HG02642 (cell line): ENCODE measurements around the gene PFKFB3.
A peak's percentile ranks its signal among the peaks of the same experiment; 100 is the strongest.
"Not testable (repeated sequence)": the region's sequence is repeated elsewhere in the genome, so short reads cannot be mapped to it uniquely, and the experiment has no call there.

Source experiments
- ATAC-seq: cut with Tn5 transposase; IDR thresholded peaks from one replicate; pipeline ENCODE4 v1.9.1; 2021; ENCODE audit warnings: mild to moderate bottlenecking; ENCODE audit not compliant: unreplicated experiment, poor library complexity

PFKFB3 gene

GRCh38 chr10:6202684-6203330, at the start of gene PFKFB3:
Gene PFKFB3, plus strand, starts transcription at chr10:6202932. Its CDS starts 329 bp downstream, at chr10:6203261.
- ATAC-seq: peak; percentile 76

- no peak for ATAC-seq
Measured at GRCh38 chr10:6153845-6154244, 48.9 kb upstream of the PFKFB3 start.

- ATAC-seq: no peak
Measured at GRCh38 chr10:6154566-6154965, 48.2 kb upstream of the PFKFB3 start.

- no peak for ATAC-seq
Measured at GRCh38 chr10:6158276-6158675, 44.5 kb upstream of the PFKFB3 start.

GRCh38 chr10:6161921-6162320, 40.8 kb upstream of the PFKFB3 start:
- ATAC-seq: no peak

GRCh38 chr10:6162589-6163356, 40.0 kb upstream of the PFKFB3 start:
- no peak for ATAC-seq

- peak; percentile 96 for ATAC-seq
Measured at GRCh38 chr10:6163364-6164270, 39.1 kb upstream of the PFKFB3 start.

- no peak for ATAC-seq
Measured at GRCh38 chr10:6164271-6165095, 38.2 kb upstream of the PFKFB3 start.

GRCh38 chr10:6165221-6165725, 37.5 kb upstream of the PFKFB3 start:
- ATAC-seq: no peak

GRCh38 chr10:6165933-6166332, 36.8 kb upstream of the PFKFB3 start:
- ATAC-seq: not testable (repeated sequence)

GRCh38 chr10:6167456-6167855, 35.3 kb upstream of the PFKFB3 start:
- ATAC-seq: no peak

GRCh38 chr10:6168084-6168483, 34.6 kb upstream of the PFKFB3 start:
- ATAC-seq: no peak

GRCh38 chr10:6170638-6171037, 32.1 kb upstream of the PFKFB3 start:
- ATAC-seq: no peak

GRCh38 chr10:6171881-6172695, 30.6 kb upstream of the PFKFB3 start:
- no peak for ATAC-seq

GRCh38 chr10:6173203-6173602, 29.5 kb upstream of the PFKFB3 start:
- no peak for ATAC-seq

GRCh38 chr10:6174201-6174874, 28.4 kb upstream of the PFKFB3 start:
- no peak for ATAC-seq

- ATAC-seq: no peak
Measured at GRCh38 chr10:6175329-6176055, 27.2 kb upstream of the PFKFB3 start.
